ENCODE results near the gene DHX36.

DHX36 gene

GRCh38 chr3:154323891-154324738 is at the start of gene DHX36:
TSS of gene DHX36 (minus strand) at chr3:154324487. CDS start at chr3:154324416, 71 bp downstream.
- peak; percentile 81 to 84 (median 82) for DNase-seq (ENCODE audit: low read depth in 3 of 3)

- no peak for DNase-seq (ENCODE audit: low read depth in 3 of 3)
Measured at GRCh38 chr3:154367221-154367620, 42.9 kb upstream of the DHX36 start.

- DNase-seq (ENCODE audit: low read depth in 3 of 3), result no peak
Measured at GRCh38 chr3:154364849-154365248, 40.6 kb upstream of the DHX36 start.

GRCh38 chr3:154361099-154361498 is 36.8 kb upstream of the DHX36 start:
- DNase-seq (ENCODE audit: low read depth in 3 of 3), result no peak

GRCh38 chr3:154356009-154356408 is 31.7 kb upstream of the DHX36 start:
- no peak for DNase-seq (ENCODE audit: low read depth in 3 of 3)

- DNase-seq (ENCODE audit: low read depth in 3 of 3), result no peak
Measured at GRCh38 chr3:154349223-154349622, 24.9 kb upstream of the DHX36 start.

- DNase-seq (ENCODE audit: low read depth in 3 of 3), result no peak
Measured at GRCh38 chr3:154345422-154346122, 21.3 kb upstream of the DHX36 start.

GRCh38 chr3:154338570-154338969 is 14.3 kb upstream of the DHX36 start:
- DNase-seq (ENCODE audit: low read depth in 3 of 3), result no peak

- no peak for DNase-seq (ENCODE audit: low read depth in 3 of 3)
Measured at GRCh38 chr3:154338008-154338407, 13.7 kb upstream of the DHX36 start.

GRCh38 chr3:154334973-154335420 is 10.7 kb upstream of the DHX36 start:
- no peak for DNase-seq (ENCODE audit: low read depth in 3 of 3)

- DNase-seq (ENCODE audit: low read depth in 3 of 3), result no peak
Measured at GRCh38 chr3:154327871-154328270, 3.6 kb upstream of the DHX36 start.

- DNase-seq (ENCODE audit: low read depth in 3 of 3), result no peak
Measured at GRCh38 chr3:154324919-154325318, 632 bp upstream of the DHX36 start.

- DNase-seq (ENCODE audit: low read depth in 3 of 3), result no peak
Measured at GRCh38 chr3:154316974-154317767, 7.1 kb downstream of the DHX36 start.

- no peak for DNase-seq (ENCODE audit: low read depth in 3 of 3)
Measured at GRCh38 chr3:154314152-154314551, 10.1 kb downstream of the DHX36 start.

GRCh38 chr3:154310840-154311239 is 13.4 kb downstream of the DHX36 start:
- no peak for DNase-seq (ENCODE audit: low read depth in 3 of 3)

- no peak for DNase-seq (ENCODE audit: low read depth in 3 of 3)
Measured at GRCh38 chr3:154307363-154307762, 16.9 kb downstream of the DHX36 start.

GRCh38 chr3:154304936-154305335 is 19.4 kb downstream of the DHX36 start:
- DNase-seq (ENCODE audit: low read depth in 3 of 3), result no peak

GRCh38 chr3:154304116-154304786 is 20.0 kb downstream of the DHX36 start:
- DNase-seq (ENCODE audit: low read depth in 3 of 3), result no peak

- DNase-seq (ENCODE audit: low read depth in 3 of 3), result no peak
Measured at GRCh38 chr3:154301561-154301960, 22.7 kb downstream of the DHX36 start.

- DNase-seq (ENCODE audit: low read depth in 3 of 3), result no peak
Measured at GRCh38 chr3:154294016-154294415, 30.3 kb downstream of the DHX36 start.

GRCh38 chr3:154290187-154290586 is 34.1 kb downstream of the DHX36 start:
- DNase-seq (ENCODE audit: low read depth in 3 of 3), result no peak

GRCh38 chr3:154285221-154285620 is 39.1 kb downstream of the DHX36 start:
- no peak for DNase-seq (ENCODE audit: low read depth in 3 of 3)

Data from stimulated activated CD4-positive, alpha-beta T cell treated with anti-CD3 and anti-CD28 coated beads, TNF-alpha, amount 100 ng/mL, for 24 hours (primary cell).